IPS DF 4.7 (cell line): ENCODE measurements around the gene PHACTR2.
"Not testable (repeated sequence)": the region's sequence is repeated elsewhere in the genome, so short reads cannot be mapped to it uniquely, and the experiment has no call there.

Experiments used
- DNase-seq: peaks from one replicate; pipeline ENCODE4 v3.0.0-alpha.2; 2013; ENCODE audit warnings: low spot score; ENCODE audit errors: extremely low read depth

Gene PHACTR2

DNA sequence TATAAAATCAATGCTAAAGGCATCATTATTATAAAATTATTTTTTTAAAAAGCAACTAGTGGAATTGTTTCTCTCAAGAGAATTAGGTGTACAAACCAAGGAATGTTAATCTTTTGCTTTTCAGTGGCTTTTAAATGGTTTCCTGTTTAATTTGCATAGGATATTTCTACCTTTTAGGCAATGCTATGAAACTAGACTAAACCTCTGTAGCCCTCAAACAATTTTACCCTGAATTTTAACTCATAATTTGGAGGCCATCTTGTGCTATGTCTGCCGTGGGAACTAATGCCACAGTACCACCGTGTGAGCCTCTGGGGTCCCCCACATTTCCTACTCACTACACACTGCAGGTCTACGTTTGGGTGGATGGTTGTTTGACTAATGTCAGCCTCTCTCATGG is 20.6 kb downstream of the PHACTR2 start:
- DNase-seq, result no peak

DNA sequence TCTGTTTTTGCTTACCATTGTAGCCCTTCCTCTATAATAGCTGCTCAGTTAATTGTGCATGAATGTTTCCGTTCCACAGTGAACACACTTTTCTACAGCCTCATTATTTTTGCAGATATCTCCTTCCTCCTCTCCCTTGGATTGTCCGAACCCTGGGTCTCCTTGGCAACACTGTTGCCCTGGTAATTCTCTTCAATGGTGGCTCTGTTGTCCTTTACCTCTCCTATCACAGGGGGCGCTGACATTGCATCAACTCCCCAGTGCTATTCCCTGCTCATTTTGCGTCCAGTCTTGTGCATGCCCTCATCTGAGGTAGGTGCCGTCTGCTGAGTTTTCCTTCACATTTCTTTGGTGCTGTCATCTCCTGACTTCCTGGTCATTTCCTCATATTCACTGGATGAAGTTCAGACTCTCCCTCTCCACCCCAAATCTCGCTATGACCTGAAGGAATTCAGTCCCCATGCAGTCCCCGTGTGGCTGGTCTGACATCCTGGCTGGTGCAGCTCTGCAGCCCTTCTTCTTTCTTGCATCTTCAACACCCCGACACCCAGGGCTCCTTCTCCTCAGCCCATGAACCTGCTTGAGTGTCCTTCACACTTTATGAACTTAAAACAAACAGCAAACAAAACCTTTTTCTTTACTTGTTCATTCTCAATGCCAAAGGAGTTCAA is 21.1 kb downstream of the PHACTR2 start:
- DNase-seq, result no peak

DNA sequence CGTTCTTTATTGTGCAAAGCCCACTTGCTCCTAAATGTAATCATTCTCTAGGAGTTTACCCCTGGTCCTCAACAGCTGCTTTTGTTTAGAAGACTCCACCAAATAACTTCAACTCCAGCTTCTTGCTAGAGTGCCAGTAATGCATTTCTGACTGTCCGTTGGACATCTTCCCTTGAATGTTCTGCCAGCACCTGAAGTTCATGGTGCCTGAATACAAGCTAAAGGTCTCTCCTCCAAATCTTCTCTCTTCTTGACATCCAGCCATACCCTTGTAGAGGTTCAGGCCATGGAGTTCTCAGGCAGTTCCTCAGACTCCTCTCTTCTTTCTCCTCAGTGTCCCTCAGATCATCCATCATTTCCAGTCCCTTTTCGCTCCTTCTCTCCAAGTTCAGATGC is 21.7 kb downstream of the PHACTR2 start:
- no peak for DNase-seq

DNA sequence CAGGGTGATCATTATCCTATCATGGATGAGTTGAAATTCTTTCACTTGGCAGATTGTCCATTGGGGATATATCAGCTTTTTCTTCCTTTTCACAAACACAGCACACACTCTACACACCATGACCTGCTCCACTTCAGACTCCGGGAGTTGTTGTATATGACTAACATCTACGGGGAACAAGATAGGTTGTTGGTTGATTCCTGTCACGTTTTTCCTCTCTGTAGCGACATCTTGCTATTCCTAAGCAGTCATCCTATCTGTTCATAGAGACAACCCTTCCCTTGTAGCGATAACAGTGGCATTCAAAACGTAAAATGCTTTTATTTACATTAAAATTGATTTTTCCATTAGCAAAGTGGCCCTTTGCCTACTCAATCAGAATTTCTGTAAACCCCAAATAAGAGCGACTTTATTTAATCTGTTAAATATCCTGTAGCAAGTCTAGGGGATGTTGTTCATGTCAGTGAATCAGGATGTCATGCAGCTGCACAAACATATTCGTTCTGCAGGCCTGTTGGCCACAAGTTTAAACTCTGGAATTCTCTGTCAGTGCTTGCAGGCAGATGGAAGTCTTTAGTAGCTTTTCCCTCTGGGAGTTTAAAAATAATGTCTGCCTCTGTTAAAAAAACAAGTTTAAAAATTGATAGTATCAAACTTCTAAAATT is 23.1 kb downstream of the PHACTR2 start:
- DNase-seq, result no peak

DNA sequence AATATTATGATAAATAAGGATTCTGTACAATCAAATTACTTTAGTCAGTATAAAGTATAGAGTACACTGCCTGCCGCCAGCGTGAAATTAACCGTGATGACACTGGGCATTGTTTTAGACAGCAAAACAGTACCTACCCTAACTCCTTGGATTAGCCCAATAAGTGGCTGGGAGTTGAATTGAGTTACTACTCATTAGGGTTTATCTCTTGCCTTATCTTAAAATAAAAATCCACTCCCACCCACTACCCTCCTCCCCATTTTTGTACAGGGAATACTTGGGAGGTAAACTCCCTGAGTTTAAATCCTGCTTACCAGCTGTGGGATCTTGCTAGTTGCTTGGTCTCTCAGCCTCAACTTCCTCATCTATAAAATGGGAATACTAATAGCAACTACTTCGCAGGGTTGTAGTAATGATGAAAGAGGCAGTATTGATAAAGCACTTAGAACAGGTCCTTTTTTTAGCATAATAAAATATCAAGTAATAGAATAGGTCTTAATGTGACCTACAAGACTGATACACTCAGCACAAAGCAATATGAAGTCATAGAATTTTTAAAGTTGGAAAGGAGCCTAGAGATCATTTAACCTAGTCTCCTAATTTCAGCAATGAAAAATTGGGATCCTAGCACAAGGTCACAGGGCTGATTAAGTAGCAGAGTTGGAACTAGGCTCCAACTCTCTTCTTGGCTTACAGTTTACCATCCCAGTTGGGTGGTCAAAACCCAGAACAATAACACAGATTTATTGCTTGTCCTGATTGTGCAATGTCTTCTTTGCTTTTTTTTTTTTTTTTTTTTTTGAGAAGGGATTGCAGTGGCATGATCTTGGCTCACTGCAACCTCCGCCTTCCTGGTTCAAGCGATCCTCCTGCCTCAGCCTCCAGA is 23.8 kb downstream of the PHACTR2 start:
- no peak for DNase-seq

DNA sequence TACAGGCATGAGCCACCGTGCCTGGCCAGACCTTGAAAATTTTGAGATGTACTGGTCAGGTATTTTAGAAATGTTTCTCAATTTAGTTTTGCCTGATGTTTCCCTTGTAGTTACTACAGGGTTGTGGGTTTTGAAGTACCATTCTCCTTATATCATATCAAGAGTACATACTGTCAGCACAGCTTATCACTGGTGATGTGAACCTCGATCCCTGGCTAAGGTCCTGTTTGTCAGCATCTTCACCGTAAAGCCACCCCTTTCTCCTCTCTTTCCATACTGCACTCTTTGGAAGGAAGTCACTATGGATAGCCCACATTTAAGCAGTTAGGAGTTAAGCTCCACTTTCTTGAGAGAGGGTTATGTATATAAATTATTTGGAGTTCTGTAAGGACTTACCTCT is 27.8 kb downstream of the PHACTR2 start:
- no peak for DNase-seq

DNA sequence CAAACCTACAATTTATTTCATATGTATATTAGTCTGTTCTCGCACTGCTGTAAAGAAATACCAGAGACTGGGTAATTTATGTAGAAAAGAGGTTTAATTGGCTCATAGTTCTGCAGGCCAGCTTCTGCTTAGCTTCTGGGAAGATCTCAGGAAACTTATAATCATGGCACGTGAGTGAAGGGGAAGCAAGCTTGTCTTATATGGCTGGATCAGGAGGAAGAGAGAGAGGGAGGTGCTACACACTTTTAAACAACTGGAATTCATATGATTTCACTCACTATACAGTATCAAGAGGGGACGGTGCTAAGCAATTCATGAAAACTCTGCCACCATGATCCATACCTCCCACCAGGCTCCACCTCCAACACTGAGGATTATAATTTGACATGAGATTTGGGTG is 29.9 kb downstream of the PHACTR2 start:
- no peak for DNase-seq

DNA sequence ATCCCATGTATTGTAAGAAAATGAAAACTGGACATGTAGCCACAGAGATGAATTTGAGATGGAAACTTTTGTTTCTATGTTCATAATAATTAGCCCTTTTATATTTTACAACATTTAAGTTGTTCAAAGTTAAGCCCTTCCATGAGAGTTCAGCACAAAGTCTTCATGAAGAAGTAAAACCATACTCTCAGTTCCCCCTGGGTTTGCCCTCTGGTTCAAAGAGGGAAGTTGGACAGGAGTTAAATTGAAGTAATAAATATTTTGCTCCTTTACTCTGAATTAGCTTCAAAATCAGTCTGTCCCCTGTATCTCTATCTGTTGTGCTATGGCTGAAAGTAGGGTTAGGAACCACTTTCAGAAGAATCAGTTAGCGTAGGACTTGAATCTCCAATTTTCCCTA is 31.1 kb downstream of the PHACTR2 start:
- no peak for DNase-seq

DNA sequence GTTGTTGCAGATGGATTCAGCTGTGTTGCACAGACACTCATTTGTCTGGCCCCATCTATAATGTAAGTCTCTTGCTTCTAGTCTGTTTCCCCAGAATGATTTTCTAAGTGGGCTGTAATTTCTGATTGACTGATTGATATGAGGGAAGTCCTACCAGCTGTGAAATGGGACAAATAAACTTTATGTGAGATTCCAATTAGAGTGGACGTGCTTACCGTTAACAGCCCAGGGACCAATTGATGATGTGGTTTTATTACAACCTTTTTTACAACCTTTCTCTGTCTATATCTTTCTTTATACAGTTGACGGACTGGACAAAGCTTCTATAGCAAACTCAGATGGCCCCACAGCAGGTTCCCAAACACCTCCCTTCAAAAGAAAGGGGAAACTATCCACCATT is 33.9 kb downstream of the PHACTR2 start:
- no peak for DNase-seq

DNA sequence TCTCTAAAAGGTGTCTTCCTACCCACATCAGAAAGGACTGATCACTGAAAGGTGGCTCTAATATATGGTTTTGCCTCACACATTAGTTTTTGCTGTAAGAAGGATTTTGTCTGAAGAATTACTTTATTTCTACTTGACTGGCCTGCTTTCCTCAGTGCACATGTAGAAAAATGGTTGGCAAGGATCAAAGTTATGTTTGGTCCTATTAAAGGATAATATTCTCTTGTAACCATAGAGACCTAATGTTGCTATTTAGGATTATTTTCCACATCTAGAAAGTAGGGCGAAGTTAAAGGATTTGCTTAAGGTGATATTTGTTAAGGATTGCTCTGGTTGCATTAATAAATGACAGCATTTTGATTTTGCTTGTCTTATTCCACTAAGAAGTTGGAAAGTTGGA is 40.7 kb downstream of the PHACTR2 start:
- DNase-seq, result no peak

DNA sequence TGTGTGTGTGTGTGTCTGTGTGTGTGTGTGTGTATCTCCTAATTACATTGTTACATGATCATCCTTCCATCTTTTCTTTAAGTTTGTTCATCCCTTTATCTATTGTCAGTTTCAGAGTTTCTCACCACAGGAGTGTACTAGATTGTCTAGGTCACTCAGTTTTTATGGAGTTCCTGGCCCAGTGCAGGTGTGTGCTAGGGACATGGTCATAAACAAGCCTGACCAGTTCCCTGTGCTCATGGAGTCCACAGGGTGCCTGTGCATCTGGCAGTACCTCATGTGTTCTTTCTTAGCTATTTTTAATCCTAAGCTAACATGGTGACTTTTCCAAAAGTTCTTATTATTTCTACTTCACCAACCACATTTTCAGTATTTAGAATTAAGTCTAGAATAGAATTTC is 43.9 kb downstream of the PHACTR2 start:
- DNase-seq, result no peak

DNA sequence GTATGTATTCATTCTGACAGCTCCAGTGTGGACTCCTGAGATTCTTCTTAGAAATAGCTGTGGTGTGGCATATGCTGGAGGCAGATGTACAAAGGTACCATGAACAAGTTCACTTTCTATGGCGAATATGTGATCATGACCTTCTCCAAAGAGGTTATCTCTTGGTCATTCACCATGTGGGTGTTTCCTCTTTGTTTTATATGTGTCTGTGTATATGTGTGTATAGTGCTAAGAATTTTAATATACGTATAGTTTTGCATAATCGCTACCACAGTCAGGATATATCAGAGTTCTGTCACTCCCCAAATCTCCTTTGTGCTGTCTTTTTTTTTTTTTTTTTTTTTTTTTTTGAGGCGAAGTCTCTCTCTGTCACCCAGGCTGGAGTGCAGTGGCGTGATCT is 47.1 kb downstream of the PHACTR2 start:
- DNase-seq, result no peak

DNA sequence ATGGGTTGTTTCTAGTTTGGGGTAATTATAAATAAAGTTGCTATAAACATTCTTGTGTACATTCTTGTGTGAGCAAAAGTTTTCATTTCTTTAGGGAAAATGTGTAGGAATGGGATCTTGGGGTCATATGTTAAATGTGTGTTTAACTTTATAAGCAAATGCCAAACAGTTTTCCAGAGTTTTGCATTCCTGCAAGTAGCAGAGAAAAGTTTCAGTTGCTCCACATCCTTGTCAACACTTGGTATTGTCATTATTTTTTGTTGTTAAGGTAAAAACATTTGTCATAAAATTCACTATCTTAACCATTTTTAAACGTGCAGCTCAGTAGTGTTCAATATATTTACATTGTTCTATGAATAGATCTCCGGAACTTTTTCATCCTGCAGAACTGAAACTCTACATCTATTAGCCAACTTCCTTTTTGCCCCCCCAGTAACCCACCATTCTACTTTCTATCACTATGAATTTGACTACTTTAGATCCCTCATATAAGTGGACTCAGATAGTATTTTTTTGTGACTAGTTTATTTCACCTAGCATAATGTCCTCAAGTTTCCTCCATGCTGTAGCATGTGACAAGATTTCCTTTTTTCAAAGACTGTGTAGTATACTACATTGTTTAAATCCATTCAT is 48.4 kb downstream of the PHACTR2 start:
- no peak for DNase-seq

DNA sequence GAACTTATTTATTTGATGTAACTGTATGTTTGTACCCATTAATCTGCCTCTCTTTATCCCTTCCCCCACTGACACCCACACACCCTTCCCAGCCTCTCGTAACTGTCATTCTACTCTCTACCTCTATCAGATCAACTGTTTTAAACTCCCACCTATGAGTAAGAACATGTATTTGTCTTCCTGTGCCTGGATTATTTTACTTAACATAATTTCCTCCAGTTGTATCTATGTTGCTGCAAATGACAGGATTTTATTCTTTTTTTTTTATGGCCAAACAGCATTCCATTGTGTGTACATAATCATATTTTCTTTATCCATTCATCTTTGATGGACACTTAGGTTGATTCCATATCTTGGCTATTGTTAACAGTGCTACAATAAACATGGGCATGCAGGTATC is 49.3 kb downstream of the PHACTR2 start:
- no peak for DNase-seq

DNA sequence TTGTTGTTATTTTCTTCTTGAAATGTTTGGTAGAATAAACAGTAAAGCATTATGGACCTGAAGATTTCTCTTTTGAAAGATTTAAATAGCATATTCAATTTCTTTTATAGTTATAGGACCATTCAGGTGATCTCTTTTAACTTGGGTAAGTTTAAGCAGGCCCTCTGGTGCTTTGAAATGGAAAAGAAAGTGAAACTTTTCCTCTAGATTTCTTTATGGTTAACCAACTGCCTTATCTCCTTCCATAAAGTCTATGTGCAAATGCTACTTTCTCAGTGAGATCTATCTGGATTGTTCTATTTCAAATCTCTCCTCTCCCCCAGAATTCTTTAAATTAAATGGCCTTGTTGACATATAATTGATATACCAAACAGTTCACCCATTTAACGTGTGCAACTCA is 54.0 kb downstream of the PHACTR2 start:
- no peak for DNase-seq

DNA sequence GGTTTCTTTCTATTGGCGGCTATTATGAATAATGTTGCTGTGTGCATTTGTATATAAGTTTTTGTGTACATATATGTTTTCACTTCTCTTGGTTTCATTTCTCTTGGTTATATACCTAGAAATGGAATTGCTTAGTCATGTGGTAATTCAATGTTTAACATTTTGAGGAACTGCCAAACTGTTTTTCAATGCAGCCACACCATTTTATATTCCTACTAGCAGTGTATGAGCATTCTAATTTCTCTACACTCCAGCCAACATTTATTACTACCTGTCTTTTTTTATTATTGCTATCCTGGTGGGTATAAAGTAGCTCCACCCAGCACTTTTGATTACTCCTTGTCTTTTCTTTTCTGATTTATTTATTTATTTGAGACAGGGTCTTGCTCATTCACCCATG is 54.8 kb downstream of the PHACTR2 start:
- no peak for DNase-seq

DNA sequence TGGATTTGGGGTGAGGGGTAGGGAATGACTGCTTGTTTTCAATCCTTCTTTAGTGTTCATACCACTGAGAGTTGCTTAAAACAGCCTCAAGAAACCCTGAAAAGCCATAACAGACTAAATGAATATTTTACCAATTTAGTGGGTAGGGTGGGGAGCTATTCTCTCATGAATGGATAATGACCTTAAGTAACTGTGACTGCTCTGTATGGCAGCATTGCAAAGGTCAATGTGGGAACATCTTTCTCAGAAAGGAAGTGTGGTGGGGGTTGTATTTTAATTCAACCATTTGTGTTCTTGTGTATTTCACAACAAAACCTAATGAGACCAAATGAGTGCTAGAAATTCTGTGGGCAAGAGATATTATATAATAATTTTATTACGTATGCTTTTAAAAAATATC is 55.7 kb downstream of the PHACTR2 start:
- DNase-seq, result no peak

DNA sequence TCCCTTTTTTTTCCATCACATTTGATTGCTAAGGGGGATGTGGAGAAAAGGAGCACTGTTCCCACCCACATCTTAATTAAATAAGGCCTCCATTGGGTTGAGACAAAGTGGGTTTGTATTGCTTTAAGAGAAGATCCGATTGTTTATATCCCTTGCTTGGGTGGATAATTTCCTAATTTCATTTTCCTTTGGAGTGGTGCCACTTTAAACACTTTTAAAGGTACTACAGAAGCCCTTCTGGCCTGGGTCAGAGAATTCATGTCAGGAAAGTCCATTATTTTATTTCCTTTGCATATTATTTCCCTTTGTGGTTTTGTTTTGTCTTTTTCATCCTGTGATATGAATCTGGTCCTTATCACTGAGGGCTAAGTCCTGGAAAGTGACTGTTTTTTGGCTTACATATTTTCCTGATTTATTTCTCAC is 56.9 kb downstream of the PHACTR2 start:
- DNase-seq, result no peak

DNA sequence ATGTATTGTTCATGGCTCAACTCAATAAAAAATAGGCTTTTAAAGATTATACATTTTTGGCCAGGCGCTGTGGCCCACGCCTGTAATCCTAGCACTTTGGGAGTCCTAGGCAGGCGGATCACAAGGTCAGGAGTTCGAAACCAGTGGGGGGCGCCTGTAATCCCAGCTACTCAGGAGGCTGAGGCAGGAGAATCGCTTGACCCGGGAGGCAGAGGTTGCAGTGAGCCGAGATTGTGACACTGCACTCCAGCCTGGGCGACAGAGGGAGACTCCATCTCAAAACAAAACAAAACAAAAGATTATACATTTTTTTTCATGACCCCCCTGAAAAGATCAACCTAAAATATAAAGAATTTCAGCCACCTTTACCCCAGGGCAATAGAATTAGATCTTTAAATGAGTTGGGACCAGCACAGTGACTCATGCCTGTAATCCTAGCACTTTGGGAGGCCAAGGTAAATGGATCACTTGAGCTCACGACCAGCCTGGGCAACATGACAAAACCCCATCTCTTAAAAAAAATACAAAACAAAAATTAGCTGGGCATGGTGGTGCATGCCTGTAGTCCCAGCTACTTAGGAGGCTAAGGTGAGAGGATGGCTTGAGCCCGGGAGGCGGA is 60.4 kb downstream of the PHACTR2 start:
- not testable (repeated sequence) for DNase-seq

DNA sequence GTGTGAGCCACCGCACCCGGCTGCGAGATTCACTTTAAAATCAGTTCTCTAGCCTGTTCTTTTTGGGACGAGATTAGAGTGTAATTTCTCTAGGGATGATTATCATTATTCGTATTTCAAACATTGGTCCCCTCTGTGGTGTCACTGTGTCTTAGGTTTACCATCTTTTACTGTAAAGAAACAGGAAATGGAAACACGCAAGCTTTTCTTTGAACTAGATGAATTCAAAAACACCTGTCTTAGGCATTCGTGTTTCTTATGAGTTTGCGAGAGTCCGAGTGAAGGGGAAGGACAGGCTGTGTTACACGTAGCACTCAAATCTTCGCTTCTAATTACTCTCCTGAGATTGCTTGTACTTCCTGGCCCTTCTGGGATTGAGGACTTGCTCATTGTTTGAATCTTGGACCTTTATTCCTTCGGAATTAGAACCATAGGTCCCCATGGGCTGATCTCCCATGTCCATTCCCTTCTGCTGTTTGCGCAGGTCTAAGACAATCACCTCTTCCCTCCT is 61.6 kb downstream of the PHACTR2 start:
- DNase-seq, result no peak

DNA sequence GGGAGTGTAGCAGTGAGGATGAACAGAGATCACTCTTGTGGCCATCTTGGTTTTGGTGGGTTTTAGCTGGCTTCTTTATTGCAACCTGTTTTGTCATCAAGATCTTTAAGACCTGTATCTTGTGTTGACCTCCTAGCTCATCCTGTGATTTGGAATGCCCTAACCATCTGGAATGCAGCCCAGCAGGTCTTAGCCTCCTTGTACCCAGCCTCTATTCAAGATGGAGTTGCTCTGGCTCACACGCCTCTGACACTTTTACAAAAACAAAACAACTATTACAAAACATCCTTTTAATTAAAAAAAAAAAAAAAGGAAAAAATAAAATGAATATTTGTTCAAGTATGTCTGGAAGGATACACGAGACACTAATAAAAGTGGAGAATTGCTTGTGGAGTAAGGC is 62.4 kb downstream of the PHACTR2 start:
- no peak for DNase-seq
